ENCODE data around the gene CACTIN.

Gene CACTIN

DNA sequence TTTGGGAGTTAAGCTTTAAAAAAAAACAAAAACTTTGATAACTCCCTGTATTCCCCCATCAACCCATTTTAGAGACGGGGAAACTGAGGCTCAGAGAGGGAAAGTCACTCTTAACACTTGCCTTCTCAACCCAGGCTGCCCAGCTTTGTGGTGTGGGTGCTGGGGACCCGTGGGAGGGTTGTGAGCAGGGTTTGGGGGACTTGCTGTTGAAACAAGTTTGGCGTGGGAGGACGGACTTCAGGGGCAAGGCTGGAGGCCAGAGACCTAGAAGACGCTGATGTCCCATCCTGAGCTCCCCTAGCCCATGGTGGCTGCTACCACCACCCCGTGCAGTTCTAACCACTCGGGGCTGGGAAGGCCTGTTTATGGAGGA, 747 bp upstream of the CACTIN start:
- no peak for DNase-seq (ENCODE audit: low read depth)

DNA sequence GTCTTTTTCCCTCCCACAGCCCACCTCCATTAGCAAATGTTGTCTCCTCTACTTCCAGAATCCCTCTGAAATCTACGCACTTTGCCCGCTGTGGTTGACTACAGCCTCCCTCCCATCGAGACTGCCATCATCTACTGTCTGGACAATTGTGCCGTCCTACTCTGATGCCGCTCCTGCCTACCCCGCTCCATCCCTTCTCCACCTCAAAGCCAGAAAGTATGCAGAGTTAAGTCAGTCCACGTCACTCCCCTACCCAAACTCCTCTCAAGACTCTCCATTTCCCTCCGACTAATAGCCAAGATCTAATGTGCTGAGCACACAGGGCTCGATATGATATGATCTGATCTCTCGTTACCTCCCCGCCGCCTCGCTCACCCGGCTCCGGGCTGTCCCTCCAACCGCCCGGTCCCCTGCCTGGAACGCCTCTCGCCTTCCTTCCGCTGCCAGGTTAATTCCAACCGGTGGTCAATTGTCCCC, 556 bp downstream of the CACTIN start:
- DNase-seq (ENCODE audit: low read depth): peak; percentile 24

DNA sequence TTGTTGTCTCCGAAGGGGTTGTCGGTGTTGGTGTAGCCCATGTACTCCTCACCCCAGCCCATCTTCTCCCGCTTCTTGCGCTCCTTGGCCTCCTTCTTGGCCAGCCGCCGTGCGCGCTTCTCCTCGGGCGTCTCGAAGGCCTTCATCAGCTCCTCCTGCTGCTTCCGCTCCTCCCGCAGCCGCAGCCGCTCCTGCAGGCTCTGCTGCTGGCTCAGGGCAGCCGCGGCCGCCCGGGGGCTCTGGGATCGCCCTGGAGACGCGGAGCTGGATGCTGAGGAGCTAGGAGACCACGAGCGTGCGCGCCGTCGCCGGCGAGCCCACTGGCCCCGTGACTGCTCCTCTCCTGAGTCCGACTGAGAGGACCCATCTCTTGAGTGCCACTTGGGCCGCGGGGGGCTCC, 2.9 kb downstream of the CACTIN start:
- DNase-seq (ENCODE audit: low read depth): no peak

DNA sequence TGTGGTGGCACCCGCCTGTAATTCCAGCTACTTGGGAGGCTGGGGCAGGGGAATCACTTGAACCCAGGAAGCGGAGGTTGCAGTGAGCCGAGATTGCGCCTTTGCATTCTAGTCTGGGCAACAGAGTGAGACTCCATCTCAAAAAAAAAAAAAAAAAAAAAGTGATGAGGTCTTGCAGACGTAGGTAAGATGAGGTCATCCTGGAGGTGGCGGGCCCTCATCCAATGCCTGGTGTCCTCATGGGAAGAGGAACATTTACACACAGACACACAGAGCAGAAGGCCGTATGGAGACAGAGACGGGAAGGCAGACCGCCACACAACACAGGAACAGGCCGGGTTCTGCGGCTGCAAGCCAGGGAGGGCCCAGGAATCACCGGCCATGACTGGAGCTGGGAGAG, 4.4 kb downstream of the CACTIN start:
- DNase-seq (ENCODE audit: low read depth): no peak

DNA sequence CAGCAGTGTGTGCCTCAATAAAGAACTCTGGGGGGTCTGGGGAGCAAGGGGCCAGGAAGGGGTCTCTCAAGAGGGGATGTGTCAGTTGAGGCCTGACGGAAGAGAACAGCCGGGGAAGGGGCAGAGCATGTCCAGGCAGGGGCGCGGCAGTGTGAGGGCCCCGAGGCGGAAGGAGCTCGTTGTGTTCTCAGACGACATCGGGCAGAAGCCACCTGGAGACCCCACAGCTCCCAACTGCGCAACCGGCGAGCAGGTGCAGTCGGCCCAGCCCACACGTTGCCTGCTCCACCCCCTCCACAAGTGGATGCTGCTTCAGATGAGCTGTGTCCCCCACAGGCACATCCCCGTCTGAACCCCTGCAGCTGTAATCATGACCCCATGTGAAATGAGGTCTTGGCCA, 4.9 kb downstream of the CACTIN start:
- DNase-seq (ENCODE audit: low read depth): no peak

DNA sequence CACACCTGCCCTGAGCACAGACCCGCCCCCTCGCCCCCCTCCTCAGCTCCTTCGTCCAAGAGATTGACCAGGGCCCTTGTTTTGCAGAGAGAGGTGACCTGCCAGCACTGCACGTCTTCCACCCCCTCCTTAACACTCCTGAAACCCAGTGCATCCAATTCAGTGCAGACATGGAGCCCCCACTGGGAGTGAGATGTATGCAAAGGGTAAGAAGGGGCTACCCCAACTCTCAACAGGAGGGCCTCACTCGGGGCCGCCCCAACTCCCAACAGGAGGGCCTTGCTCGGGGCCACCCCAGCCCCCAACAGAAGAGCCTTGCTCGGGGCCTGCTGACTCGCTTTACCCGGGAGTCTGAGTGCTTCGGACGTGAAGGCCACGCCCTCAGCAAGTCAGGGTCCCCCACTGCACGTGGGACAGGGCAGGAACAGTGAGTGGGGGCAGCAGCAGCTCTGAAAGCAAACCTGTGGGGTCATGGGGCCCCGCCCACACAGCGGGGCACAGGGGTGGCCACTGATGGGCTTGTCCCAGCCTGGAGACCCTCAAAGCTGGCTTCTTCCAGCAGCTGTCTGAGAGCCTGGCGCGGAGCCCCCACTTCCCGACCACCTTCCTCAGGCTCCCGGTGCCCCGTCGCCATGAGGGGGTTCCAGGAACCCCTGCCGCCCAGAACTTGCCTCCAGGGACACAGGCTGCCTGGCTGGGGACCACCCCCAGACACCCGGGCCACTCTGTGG, 5.6 kb downstream of the CACTIN start:
- no peak for DNase-seq (ENCODE audit: low read depth)

DNA sequence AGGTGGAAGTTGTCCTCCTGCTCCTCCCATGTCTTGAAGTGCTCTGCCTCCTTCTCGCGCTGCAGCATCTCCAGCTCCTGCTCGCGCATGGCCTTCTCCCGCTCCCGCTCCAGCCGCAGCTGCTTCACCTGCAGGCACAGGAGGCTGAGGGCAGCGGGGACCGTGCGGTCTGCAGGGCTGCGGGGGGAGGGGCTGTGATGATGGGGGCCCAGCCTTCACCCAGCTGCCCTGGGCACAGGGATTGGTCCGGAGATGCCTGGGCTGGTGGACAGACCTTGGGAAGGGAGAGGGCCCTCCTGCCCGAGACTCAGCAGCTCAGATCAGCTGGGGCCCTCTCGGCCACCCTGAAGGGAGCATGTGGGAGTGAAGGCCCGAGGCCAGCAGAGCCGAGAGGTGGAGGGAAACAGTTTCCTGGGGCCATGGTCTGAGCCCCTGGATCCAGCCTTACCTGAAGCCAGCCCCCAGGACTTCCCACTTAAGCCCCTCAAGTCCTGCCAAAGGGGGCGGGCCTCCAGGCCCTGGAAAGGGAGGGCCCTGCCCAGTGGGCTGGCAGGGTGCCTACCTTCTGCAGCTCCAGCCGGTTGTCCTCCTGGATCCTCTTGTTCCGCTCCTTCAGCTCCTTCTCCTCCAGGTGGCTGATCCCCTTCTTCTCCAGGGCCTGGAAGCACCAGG, 6.3 kb downstream of the CACTIN start:
- no peak for DNase-seq (ENCODE audit: low read depth)

DNA sequence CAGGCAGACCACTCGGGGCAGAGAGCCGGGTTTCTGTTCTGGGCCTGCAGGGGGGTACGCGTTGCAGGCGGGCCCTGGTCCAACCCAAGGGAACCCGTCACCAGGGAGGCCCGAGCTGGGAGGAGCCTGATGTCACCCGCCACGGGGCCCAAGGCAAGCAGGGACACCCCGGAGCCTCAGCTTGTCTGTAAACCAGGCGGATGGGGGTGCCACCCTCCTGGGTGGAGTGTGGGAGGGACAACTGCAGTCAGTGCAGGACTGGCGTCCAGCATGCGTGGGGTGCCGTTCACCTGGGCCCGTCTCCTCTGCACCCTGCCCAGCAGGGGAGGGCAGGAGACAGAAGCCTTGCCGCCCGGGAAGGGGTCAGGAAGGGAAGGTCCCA, 7.0 kb downstream of the CACTIN start:
- no peak for DNase-seq (ENCODE audit: low read depth)

DNA sequence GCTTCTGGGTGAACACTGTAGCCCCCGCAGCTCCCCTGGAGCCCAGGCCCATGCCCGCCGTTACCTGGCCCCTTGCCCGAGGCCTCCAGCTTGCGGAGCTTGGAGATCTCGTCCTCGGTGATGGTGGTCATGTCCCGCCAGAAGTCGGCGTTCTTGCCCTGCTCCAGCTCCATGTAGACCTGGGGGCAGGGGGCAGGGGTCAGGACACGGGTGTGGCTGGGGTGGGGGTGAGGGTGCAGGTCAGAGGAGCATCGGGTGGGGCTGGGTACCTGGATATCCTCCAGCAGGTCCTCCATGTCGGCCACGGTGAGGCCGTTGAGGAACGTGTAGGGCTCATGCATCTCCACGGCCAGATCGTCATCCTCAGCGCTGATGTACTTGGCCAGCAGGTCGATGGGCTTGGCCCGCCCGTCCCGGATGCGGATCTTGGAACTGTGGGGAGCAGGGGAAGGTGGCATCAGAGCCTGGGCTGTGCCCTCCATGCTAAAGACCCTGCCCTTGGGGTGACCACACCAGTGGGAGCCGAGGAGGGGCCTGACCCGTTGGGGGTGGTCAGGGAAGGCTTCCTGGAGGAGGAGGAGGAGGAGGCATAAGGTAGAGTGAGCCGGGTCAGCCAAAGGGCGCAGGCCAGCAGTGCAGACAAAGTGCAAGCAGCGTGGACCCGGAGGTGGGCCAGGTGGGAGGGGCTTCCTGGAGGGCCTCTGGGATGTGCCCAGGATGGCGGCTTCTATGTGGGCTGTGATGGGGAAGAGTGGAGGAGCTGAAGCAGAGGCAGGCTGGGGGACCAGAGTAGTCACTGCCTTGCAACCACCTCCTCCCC, 7.6 kb downstream of the CACTIN start:
- no peak for DNase-seq (ENCODE audit: low read depth)

DNA sequence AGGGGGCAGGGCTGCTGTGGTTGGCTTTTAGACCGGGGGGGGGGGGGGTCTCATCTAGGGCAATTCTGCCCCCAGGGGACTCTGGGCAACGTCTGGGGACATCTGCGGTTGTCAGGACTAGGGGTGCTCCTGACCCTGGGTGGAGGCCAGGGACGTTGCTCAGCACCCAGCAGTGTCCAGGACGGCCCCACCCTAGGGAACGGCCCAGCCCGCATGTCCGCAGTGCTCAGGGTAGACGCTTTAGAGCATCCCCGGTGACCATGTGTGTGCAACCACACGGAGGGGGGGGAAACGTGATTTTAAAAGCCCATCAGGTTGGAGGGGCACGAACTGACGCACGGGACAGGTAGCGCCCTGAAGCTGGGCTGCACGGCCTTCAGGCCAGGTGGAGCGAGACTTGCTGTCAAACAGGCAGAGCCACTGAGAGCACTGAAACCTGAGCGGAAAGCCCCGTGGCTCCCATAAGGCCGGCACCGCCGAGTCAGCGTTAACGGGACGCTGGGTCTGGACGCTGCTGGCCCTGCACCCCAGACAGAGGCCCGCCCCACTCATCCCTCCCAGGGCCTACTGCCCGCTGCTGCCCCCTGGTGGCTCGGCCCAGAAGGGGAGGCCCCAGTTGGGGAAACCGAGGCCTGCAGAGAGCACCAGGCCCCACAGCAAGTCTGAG, 8.3 kb downstream of the CACTIN start:
- peak; percentile 58 for DNase-seq (ENCODE audit: low read depth)

DNA sequence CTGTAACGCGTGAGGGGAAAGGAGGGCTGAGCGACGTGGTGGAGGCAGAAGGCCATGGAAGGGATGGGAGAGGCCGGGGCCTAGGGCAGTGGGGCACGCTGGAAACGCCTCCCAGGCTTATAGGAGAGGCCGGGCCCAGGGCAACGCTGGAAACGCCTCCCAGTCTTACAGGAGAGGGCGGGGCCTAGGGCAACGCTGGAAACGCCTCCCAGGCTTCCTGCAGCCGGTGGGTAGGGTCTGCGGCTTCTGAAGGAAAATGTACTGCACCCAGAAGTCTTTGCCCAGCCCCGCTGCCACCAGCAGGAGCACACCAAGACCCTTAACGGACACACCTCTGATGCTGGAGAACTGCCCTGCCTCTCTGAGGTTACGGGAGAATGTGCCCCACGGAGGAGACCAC, 9.1 kb downstream of the CACTIN start:
- no peak for DNase-seq (ENCODE audit: low read depth)

DNA sequence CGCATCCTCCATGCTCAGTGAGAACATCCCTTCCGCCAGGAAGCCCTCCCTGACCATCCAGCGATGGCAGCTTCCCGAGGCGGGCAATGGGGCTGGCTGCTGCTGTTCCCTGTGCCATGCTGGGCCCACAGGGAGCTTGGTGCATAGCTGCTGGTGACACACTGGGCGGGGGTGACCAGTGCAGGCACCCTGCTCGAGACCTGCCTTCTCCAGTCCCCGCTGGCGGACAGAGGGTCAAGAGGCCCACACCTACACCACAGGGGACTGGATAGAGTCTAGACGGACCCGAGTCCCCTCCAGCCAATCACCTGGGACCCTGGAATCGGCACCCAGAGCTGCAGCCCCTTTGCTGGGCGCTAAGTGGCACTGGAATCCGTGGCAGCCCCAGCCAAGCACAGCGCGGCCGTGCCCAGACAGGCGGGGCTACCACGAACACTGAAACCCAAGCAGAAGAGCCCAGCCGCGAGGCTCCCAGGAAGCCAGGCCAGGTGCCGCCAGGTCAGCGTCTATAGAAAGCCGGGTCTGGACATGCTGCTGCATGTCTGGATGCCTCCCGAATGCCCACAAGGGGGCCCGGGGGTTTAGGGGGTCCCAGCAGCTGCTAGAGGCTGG, 11.0 kb downstream of the CACTIN start:
- no peak for DNase-seq (ENCODE audit: low read depth)

DNA sequence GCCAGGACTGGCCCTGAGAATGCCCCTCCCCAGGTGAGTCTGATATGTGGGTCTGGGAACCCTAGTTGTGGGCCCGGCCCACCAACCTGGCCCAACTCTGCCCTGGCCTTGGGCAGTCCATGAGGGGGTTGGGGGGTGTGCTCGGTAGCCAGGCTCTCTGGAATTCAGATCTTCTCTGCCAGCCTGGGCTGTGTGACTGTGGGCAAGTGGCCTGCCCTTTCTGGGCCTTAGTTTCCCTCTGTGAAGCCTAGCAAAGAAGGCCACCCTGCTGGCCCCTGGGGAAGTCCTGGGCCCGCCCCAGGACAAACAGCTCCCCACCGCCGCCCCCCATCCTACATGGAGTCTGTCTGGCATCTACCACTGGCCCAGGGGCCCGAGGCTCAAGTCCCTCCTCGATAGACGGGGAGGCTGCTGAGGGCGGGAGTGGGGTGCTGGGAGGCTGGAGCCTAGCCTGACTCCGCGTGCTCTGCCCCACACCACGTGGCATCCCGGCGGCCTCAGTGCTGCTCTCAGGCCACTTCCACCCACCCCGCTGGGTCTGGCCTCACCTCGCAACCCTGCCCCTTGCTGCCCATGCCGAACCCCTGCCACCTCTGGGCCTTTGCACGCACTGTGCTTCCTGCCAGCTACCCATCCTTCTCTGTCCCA, 11.6 kb downstream of the CACTIN start:
- DNase-seq (ENCODE audit: low read depth): no peak

DNA sequence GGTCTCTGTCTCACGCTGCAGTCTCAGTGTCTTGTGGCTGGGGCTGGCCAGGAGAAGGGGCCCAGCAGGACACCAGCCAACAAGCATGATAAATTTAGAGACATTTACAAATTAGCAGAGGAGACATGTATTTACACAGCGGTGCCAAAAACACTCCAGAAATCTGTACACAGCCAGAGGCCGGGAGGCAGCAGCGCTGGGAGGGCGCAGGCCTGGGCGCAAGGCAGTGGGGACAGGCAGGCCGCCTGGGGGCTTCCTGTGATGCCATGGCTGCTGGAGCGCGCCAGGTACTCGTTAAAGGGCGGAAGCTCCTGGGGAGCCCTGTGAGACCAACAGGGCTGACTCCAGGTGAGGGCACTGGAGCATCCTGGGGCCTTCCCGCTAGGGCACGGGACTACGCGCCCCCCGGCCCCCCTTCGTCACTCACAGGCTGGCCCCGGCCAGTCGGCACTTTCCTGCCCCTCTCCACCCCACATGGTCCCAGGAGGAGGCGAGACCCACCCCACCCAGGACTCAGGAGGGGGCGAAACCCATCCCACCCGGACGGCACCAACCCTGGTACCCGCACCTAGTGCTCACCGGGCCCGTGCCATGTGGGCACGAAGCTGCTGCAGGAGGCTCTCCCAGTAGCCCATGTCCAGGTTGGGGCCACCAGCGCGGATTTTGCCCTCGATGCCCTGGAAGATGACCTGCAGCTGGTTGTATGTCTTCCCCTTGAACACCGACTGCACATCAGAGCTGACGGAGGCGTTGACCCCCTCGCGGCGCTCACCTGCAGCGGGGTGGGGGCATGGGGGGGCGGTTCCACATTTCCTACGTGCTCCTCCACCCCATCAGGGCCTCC, 12.6 kb downstream of the CACTIN start:
- no peak for DNase-seq (ENCODE audit: low read depth)

DNA sequence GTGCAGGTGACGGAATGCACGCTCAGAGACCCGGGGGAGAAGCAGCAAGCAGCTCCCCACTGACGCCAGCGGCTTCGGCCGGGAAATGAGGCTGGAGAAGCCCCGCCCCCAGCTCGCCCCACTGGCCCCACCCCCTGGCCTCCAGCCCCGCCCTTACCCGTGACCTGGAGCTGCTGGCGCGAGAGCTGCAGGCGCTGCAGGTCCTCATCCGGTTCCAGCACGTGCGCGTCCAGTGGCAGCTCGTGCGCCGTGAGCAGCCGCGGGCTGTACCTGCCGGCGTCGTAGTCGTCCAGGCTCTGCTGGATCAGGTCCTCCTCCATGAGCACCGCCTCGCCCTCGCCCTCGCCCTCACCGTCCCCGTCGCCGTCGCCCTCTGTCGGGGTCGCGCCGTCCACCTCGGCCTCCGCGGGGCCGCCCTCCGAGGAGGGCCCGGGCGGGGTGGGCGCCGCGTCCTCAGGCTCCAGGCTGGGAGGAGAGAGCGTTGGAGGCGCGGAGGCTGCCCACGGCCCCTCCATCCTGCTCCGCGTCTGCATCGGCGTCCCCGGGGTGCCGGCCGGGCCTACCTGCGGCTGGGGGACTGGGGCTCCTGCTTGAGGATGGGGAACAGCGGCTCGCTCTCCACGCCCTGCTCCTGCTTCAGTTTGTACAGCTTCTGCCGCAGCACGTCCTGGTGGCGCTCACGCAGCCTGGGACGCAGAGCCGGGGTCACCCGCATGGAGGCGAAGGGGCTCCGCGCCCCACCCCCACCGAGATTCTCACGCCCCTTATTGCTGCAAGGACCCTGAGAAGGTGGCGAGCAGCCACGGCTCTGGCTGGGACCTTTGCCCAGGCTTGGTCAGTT, 13.5 kb downstream of the CACTIN start:
- no peak for DNase-seq (ENCODE audit: low read depth)

DNA sequence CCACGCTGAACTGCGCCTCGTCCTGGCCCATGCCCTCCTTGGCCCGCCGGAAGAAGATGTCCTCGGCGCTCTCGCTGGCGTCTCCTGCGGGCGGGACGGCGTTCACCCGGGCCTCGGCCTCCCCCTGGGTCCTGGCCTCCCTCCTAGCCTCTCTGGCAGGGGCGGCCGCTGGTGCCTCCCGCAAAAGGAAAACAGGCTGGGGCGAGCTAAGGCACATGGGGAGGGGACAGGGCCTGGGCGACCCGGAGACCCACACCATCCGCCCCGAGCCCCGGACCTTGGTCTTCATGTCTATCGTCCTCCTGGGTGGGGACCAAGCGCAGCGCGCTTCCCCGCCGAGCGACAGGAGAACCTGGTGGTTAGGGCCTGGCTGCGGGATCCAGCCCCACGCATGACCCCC, 14.3 kb downstream of the CACTIN start:
- DNase-seq (ENCODE audit: low read depth): no peak

DNA sequence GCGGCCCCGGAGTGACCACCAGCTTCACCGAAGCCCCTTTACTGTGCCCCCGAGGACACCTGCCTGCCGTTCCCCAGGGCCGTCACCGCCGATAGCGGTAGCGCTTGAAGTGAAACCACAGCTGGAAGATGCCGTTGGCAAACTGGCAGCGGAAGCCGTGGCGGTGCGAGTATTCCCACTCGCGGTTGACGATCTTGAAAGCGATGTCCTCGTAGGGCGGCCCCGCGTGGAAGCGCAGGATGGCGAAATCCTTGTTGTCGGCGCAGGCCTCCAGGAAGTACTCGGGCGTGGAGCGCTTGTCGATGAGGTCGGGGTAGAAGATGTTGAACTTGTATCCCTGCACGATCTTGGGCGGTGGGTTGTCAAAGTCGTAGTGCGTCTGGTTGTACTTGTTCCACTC, 14.7 kb downstream of the CACTIN start:
- DNase-seq (ENCODE audit: low read depth): no peak

DNA sequence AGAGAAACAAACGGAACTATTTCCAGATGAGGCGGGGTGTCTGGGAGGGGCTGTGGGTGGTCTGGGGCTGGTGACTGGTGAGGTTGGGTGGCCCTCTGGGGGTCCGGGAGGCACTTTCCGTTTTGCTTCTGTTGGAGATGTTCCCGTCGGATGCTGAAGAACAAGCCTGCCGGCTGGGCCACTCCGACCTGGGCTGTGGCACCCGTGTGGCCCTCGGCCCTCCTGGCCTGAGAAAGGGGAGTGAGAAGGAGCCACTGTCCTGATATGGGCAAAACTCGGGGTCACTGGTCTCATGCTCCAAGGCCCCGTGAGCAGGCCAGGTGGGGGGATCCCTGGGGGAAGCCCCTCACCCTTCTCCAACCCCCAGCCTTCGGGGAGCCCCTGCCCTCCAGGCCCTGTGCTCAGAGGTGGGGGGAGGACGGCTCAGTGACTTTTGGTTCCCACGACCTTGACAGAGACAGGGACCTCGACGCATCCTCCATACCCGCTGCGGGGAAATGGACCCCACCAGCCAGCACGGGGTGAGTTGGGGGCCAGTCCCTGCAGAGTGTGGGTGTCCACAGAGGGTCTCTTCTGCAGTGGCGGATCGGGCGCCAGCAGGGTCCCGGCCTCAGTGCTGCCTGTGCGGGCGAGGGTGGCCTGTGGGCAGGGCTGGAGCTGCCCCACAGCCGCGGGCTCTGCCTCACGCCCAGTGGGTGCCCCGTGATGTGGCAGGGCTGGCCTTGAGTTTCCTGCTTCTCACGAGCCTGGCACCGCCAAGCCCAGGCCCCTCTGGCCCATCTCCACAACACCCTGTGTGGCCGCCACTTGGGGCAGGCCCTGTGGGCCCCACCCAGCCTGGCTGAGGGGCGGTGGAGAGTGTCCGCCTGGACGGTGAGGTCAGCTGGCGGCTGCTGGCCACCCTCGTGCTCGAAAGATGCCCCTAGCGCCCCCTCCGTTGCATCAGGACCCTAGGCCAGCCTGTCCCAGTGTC, 15.6 kb downstream of the CACTIN start:
- DNase-seq (ENCODE audit: low read depth): no peak
